NCI-H82 (cell line): ENCODE data around the gene NOL7.

Experiments used
- DNase-seq: peaks from one replicate; lab custom pipeline; 2025; lab: John Stamatoyannopoulos, UW

NOL7 gene

GRCh38 chr6:13614926-13615791 is at the start of gene NOL7:
Gene NOL7, plus strand, starts transcription at chr6:13615335. Its CDS starts 24 bp downstream, at chr6:13615359.
- DNase-seq = peak; percentile 99

- no peak for DNase-seq
Observed at GRCh38 chr6:13565921-13566320, 49.2 kb upstream of the NOL7 start.

GRCh38 chr6:13566500-13566899 is 48.6 kb upstream of the NOL7 start:
- no peak for DNase-seq

- DNase-seq = no peak
Observed at GRCh38 chr6:13568970-13569369, 46.2 kb upstream of the NOL7 start.

GRCh38 chr6:13572240-13572639 is 42.9 kb upstream of the NOL7 start:
- DNase-seq = no peak

- DNase-seq = no peak
Observed at GRCh38 chr6:13572951-13573654, 42.0 kb upstream of the NOL7 start.

GRCh38 chr6:13573669-13574110 is 41.4 kb upstream of the NOL7 start:
- DNase-seq = peak; percentile 48

- DNase-seq = peak; percentile 98
Observed at GRCh38 chr6:13574149-13574570, 41.0 kb upstream of the NOL7 start.

GRCh38 chr6:13574571-13575376 is 40.4 kb upstream of the NOL7 start, which contains the start of gene SIRT5:
Gene SIRT5, plus strand, starts transcription at chr6:13574601. Its CDS starts 9,510 bp downstream, at chr6:13584111.
- peak; percentile 94 for DNase-seq

- DNase-seq = no peak
Observed at GRCh38 chr6:13575377-13575775, 39.8 kb upstream of the NOL7 start.

- no peak for DNase-seq
Observed at GRCh38 chr6:13576017-13576416, 39.1 kb upstream of the NOL7 start.

GRCh38 chr6:13577926-13578325 is 37.2 kb upstream of the NOL7 start:
- DNase-seq = no peak

GRCh38 chr6:13579911-13580310 is 35.2 kb upstream of the NOL7 start:
- DNase-seq = no peak

- peak; percentile 43 for DNase-seq
Observed at GRCh38 chr6:13581700-13582229, 33.4 kb upstream of the NOL7 start.

- no peak for DNase-seq
Observed at GRCh38 chr6:13586603-13587542, 28.3 kb upstream of the NOL7 start.

GRCh38 chr6:13589801-13590200 is 25.3 kb upstream of the NOL7 start:
- DNase-seq = no peak

- DNase-seq = no peak
Observed at GRCh38 chr6:13590574-13591153, 24.5 kb upstream of the NOL7 start.

- DNase-seq = no peak
Observed at GRCh38 chr6:13591205-13591921, 23.8 kb upstream of the NOL7 start.

- no peak for DNase-seq
Observed at GRCh38 chr6:13593103-13593502, 22.0 kb upstream of the NOL7 start.

GRCh38 chr6:13593720-13594119 is 21.4 kb upstream of the NOL7 start:
- no peak for DNase-seq
